ENCODE results near the gene FAM193B.
"Not testable (repeated sequence)": the region's sequence is repeated elsewhere in the genome, so short reads cannot be mapped to it uniquely, and the experiment has no call there.

FAM193B gene

GRCh38 chr5:177588413-177588909 is 34.1 kb upstream of the FAM193B start:
- no peak for FAIRE-seq
- DNase-seq (ENCODE audit: extremely low spot score, insufficient read length, low read depth): no peak

- DNase-seq (ENCODE audit: extremely low spot score, insufficient read length, low read depth): no peak
- FAIRE-seq: no peak
Observed at GRCh38 chr5:177578316-177578715, 24.0 kb upstream of the FAM193B start.

GRCh38 chr5:177576169-177576568 is 21.8 kb upstream of the FAM193B start:
- FAIRE-seq: no peak

GRCh38 chr5:177575488-177575887 is 21.1 kb upstream of the FAM193B start:
- no peak for FAIRE-seq
- DNase-seq (ENCODE audit: extremely low spot score, insufficient read length, low read depth): no peak

More at GRCh38 chr5:177576169-177576568, 21.8 kb upstream of the FAM193B start:
- DNase-seq (ENCODE audit: extremely low spot score, insufficient read length, low read depth): no peak

- no peak for FAIRE-seq
- no peak for DNase-seq (ENCODE audit: extremely low spot score, insufficient read length, low read depth)
Observed at GRCh38 chr5:177569894-177570293, 15.5 kb upstream of the FAM193B start.

- no peak for DNase-seq (ENCODE audit: extremely low spot score, insufficient read length, low read depth)
- no peak for FAIRE-seq
Observed at GRCh38 chr5:177568326-177568725, 14.0 kb upstream of the FAM193B start.

GRCh38 chr5:177565046-177565445 is 10.7 kb upstream of the FAM193B start:
- no peak for FAIRE-seq
- DNase-seq (ENCODE audit: extremely low spot score, insufficient read length, low read depth): no peak

- not testable (repeated sequence) for FAIRE-seq; DNase-seq (ENCODE audit: extremely low spot score, insufficient read length, low read depth)
Observed at GRCh38 chr5:177559446-177559941, 5.1 kb upstream of the FAM193B start.

GRCh38 chr5:177557796-177558195 is 3.4 kb upstream of the FAM193B start:
- no peak for FAIRE-seq
- DNase-seq (ENCODE audit: extremely low spot score, insufficient read length, low read depth): no peak

- FAIRE-seq (no peak), DNase-seq (ENCODE audit: extremely low spot score, insufficient read length, low read depth) (no peak)
Observed at GRCh38 chr5:177557041-177557647, 2.8 kb upstream of the FAM193B start.

- DNase-seq (ENCODE audit: extremely low spot score, insufficient read length, low read depth): no peak
- no peak for FAIRE-seq
Observed at GRCh38 chr5:177555665-177556064, 1.3 kb upstream of the FAM193B start.

GRCh38 chr5:177555228-177555627 is 865 bp upstream of the FAM193B start:
- DNase-seq (ENCODE audit: extremely low spot score, insufficient read length, low read depth) (no peak), FAIRE-seq (no peak)

GRCh38 chr5:177553671-177554429 is 513 bp downstream of the FAM193B start:
- no peak for FAIRE-seq
- peak; percentile 22 for DNase-seq (ENCODE audit: extremely low spot score, insufficient read length, low read depth)

- FAIRE-seq (no peak), DNase-seq (ENCODE audit: extremely low spot score, insufficient read length, low read depth) (no peak)
Observed at GRCh38 chr5:177552839-177553455, 1.4 kb downstream of the FAM193B start.

- DNase-seq (ENCODE audit: extremely low spot score, insufficient read length, low read depth) (no peak), FAIRE-seq (no peak)
Observed at GRCh38 chr5:177550122-177550521, 4.2 kb downstream of the FAM193B start.

- FAIRE-seq (no peak), DNase-seq (ENCODE audit: extremely low spot score, insufficient read length, low read depth) (no peak)
Observed at GRCh38 chr5:177548495-177548894, 5.9 kb downstream of the FAM193B start.

- FAIRE-seq: no peak
- no peak for DNase-seq (ENCODE audit: extremely low spot score, insufficient read length, low read depth)
Observed at GRCh38 chr5:177547736-177548135, 6.6 kb downstream of the FAM193B start.

GRCh38 chr5:177546258-177546741 is 8.1 kb downstream of the FAM193B start:
- FAIRE-seq: no peak

GRCh38 chr5:177545487-177546257 is 8.7 kb downstream of the FAM193B start:
- FAIRE-seq (no peak), DNase-seq (ENCODE audit: extremely low spot score, insufficient read length, low read depth) (no peak)

More at GRCh38 chr5:177546258-177546741, 8.1 kb downstream of the FAM193B start:
- no peak for DNase-seq (ENCODE audit: extremely low spot score, insufficient read length, low read depth)

Measured in GM18507 (cell line).